Stimulated activated CD8-positive, alpha-beta memory T cell treated with anti-CD3 and anti-CD28 coated beads, Interleukin-15, amount 100 ng/mL, for 24 hours (primary cell): ENCODE results near the gene ARID5B.
"Not testable (repeated sequence)": the region's sequence is repeated elsewhere in the genome, so short reads cannot be mapped to it uniquely, and the experiment has no call there.

ENCODE experiments used
- DNase-seq: peaks from one replicate; pipeline ENCODE4 v3.0.0-alpha.2; 2020; ENCODE audit warnings: low read depth

Gene ARID5B

DNA sequence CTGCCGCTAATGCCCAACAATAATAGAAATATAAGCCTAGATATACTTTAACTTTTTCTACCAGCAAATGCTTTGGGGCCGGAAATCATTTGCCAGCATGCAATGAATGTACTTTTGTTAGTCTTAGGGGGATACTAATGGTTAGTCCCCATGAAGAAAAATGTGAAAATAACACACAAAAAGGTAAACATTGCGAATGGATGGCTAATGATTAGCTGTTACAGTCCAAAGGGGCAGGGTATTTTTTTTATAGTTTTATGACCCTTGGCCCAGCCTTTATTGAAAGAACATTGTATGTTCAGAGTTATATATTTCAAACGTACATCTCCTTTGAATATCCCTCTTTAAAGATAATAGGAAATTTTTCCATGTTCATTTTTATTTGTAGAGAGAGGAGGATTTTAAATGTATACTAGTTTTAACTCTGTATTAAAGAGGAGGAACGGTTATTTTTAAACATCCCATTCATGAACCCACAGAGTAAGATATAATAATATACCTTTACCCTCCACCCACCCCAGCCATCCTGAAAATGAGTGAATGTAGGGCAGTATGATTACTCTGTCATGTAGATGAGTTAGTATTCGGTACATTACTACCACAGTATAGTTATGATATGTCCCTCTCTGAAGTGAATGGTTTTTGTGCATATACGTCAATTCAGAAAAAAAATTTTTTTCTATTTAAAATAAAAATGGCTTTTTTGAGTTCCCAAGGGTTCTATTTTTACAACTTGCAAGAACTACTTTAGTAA lies 63.6 kb downstream of the ARID5B start:
- no peak for DNase-seq

DNA sequence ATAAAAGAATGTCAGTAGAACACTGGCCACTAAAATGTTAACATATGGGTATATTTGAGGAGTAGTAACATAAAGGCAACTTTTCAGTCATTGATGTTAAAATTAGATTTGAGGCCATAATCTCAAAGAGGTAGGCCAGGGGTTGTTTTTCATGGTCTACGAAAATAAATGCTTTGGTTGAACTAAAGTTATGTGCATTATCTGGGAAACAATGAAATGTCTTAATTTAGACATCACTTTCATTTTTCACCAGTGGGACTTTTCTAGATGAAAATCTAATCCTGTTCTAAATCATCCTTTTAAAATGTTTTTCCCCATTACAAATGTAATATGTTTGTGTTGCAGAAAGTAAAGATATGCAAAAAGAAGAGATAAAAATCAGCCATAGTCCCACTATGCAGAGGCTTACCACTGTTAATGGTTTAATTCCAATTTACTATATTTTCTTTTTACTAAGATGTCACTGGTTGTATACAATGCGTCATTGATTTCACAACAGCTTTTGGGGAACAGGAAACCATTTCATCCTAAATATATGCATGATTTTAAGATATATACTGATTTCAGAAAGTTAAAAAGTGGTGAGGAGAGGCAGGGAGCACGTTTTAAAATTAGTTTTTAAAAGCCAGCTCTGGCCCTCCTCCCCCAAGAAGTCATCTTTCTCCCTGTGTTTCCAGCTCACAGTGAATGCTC lies 64.3 kb downstream of the ARID5B start:
- DNase-seq: no peak

DNA sequence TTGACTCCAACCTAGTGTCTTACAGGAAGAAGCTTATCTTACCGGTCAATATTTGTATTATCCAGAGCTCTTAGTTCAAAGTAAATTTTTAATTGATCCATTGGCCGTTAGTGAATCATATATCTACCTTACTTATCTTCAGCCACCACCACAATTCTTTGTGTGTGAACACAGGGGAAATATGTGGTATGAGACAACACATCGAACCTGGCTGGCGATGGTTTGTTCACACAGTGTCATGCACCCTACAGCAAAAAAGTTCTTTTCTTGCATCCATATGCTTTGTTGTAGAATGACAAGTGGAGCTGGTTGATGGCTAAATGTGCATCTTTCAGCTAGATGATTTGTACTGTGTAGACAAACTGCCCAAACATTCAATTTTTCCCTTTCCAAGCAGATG lies 65.8 kb downstream of the ARID5B start:
- no peak for DNase-seq

DNA sequence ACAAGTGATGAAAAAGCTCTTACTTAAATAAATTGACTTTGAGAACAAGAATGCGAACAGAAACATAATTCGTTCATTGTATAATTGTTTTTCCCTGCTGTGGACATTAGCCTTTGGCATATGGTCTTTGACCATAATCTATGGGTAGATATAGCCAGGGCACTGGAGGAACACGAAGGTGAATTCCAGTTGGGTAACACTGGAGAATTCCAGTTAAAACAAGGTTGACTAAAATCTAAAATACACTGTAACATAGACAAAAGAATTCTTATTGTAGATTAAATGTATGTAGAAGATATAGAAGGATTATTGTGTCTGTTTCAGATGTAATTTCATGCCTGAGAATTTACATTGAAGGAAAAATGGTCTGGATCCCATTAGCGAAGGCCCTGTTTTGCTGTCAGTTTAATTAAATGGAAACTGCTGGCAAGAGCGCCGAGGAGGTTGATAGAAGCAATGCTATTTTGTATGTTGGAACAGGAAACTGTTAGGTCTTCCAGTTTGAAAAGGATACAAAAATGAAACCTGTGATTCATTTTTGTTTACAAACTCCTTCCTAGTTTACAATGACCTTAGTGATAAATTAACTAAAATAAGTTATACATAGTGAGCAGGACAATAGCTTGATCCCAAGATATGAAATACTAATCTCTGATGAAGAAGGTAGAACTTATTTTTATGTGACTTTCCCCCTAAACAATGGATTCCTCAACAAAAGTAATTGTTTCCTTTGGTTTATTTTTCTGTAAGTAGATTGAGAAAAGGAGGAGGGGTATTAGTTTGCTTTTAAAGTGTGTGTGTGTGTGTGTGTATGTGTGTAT lies 68.9 kb downstream of the ARID5B start:
- DNase-seq: no peak

DNA sequence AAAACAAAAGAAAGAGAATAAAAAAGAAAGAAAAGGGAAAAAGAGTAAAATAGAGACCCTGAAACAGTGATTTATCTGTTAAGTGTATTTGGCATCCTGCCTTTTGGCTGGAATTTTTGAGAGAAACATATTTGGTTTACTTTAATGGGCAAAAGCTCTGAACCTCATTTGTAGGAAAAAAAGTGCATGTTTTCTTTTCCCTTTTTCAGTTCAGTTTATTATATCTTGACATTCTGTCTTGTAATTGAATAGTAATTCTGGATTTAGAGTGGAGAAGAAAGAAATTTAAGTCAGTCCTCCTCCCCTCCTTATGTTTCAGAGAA lies 69.5 kb downstream of the ARID5B start:
- no peak for DNase-seq

DNA sequence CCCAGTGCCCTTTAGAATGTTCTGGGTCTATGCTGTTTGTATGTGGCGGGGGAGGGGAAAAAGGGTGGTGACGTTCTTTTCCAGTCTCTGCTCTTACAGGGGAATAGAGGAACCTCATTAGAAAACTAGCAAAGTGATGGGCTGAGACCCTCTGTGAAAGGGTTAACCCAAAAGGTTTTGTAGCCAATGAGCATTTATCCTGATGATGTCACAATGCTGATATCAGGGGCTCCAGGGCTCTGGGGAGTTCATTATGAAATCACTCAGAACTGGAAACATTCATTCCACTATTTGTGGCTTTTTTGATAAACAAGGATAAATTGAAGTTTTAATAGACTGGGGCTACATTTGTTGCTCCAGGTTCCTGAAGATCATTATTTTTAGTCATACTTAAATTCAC lies 71.7 kb downstream of the ARID5B start:
- no peak for DNase-seq

DNA sequence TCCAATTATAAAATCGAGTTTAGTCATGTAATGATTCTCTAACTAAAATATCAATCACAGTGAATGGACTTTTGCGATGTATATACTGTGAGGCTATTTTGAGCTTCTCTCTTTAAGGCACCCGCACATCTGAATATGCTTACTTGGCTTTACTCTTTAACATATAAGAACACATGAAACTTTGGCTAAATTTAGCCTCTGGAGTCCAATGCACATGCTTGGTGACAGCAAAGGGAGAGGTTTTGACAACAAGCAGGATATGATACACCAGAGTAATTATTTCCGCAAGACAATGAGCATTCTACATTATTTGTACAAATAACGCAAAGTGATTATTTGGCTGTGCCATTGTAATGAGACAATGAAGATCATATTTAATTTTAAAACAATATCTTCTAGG lies 72.4 kb downstream of the ARID5B start:
- DNase-seq: no peak

DNA sequence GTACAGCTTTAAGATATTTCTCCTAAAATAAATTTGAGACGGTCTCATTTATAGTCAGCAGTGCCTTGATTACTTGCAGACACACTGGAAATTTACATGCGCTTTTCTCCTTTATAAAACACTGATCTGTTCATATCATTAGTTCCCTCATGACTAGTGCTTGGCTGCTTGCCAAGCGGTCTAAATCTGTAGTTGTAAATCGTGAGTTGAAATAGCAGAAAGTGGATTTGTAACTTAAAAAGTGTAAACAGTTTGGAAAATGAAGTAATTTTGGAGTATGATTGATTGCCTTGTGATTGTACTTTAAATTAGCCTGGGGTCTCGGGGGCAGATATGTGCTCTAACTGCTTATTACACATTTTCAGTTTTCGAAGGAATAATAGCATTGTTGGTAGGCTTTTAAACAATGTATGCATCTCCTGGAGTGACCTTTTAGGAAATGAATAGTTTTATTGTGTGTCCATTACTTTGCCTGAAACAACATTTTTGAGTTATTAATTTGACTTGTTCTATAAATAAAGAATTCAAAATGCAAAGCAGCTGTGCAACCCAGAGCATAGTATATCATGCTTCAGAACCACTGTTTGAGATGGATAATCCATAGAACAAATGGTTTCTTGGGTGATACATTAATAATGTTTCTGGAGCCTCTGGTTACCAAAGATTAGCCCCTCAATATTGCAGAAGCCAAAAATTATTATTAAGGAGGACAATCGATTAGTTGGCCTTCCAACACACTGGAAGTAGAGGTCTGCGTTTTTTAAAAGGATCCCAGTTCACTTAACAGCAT lies 73.3 kb downstream of the ARID5B start:
- no peak for DNase-seq

DNA sequence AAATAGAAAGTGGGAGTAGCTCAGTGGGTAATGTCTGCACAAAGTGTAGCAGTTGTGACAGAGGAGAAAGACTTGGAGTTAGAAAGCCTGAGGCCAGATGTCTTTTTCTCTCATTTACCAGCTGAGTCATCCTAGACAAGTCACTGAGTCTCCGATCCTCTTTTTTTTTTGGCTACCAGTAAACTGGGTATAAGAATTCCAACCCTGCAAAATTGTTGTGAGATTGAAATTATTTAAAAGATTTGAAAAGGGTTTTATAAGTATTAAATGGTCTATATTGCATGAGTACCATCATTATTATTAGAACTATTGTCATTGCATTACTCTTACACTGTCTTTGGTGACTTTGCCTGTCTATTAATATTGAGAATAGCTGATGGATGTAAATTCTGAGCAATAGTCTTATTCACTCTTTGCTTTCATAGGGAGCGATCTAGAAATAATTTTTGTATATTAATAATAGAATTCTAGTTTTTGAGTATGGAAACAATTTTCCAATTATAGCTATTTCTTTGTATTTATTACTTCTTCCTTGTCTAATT lies 74.0 kb downstream of the ARID5B start:
- DNase-seq: no peak

DNA sequence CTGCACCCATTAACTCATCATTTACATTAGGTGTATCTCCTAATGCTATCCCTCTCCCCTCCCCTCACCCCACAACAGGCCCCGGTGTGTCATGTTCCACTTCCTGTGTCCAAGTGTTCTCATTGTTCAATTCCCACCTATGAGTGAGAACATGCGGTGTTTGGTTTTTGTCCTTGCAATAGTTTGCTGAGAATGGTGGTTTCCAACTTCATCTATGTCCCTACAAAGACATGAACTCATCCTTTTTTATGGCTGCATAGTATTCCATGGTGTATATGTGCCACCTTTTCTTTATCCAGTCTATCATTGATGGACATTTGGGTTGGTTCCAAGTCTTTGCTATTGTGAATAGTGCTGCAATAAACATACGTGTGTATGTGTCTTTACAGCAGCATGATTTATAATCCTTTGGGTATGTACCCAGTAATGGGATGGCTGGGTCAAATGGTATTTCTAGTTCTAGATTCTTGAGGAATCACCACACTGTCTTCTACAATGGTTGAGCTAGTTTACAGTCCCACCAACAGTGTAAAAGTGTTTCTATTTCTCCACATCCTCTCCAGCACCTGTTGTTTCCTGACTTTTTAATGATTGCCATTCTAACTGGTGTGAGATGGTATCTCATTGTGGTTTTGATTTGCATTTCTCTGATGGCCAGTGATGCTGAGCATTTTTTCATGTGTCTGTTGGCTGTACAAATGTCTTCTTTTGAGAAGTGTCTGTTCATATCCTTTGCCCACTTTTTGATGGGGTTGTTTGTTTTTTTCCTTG lies 75.6 kb downstream of the ARID5B start:
- not testable (repeated sequence) for DNase-seq

DNA sequence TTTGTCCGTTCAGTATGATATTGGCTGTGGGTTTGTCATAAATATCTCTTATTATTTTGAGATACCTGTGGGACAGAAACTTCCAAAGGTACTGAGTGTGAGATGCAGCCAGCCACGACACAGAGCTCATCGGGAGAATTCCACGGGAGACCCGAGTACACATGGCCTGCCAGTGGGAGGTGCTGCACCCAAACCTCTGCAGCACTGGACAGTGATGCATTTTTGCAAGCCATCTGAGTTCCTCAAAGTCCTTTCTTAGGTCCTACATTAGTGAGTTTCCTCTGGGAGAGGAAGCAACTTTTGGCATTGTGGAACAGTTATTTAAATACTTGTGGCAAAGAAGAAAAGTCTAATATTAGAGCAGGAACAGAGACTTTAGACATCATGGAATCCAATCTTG lies 77.5 kb downstream of the ARID5B start:
- DNase-seq: no peak

DNA sequence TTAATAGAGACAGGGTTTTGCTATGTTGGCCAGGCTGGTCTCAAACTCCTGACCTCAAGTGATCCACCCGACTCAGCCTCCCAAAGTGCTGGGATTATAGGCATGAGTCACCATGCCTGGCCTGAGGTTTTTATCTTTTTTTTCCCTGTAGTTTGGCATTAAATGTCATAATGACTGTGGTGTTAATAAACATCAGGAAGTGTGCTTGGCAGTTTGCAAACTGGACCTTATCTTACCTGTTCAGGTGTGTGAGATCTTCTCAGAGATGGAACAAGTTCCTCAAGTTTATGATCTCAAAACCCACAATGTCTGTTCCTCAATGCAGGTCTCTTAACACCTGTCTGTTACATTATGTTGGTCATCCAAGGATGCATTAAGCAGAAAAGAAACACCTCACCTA lies 80.0 kb downstream of the ARID5B start:
- DNase-seq: no peak

DNA sequence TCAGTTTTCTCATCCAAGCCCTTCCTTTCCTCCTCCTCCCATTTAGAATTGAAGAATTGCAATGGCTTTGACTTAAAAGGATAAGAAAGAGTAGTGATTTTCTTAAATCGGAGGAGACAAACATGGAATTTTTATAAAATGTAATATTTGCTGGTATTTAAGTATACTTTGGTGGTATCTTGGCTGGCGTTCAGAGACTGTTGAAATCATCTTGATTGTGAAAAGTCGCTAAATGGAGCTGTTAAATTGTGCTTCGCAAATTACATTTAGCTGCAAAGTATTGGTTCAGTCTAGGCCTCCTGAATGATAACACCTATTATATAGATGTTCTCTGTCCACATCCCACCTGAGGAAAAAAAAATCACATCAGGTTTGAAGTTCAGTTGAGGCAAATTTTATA lies 81.8 kb downstream of the ARID5B start:
- no peak for DNase-seq

DNA sequence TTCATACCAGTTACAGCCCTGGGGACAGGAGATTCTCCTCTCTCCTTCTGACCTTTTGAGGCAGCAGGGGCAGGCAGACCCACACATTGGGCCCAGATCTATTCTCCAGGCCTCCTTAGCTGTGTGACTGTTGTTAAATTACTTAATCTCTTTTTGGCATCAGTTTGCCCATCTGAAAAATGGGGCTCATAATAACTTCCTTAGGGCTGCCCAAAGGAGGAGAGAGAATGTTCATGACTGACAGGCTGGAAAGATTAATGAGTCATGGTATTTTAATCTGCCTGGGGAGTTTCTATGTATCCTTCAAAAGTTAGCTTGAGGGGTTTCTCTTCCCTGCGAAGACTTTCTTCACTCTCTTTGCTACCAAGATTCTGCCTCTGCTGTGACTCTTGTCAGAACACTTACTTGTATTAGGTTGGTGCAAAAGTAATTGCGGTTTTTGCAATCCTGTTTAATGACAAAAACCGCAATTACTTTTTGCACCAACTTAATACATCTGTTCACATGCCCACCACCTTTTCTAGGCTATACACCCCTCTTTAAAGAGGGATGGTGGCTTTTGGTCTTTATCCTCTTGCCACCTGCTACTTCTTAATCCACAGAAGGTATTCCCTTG lies 83.4 kb downstream of the ARID5B start:
- DNase-seq: no peak

DNA sequence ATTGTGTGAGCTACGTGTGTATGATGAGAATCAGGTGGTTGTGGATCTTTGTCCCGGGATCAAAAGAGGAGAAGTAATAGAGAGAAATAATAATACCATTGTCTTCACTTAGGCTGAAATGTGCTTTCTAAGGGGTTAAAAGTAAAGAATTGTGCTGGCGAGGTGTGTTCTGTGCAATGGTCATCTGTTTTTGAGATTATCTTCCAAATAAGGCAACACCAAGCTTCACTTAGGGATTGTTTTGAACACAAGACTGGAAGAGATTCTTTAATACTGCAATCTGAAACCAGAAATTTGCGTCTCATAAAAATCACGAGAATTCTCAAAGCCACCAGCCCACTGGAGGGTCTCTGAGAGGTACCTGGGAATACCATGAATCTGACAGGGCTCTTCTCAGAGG lies 84.2 kb downstream of the ARID5B start:
- DNase-seq: no peak

DNA sequence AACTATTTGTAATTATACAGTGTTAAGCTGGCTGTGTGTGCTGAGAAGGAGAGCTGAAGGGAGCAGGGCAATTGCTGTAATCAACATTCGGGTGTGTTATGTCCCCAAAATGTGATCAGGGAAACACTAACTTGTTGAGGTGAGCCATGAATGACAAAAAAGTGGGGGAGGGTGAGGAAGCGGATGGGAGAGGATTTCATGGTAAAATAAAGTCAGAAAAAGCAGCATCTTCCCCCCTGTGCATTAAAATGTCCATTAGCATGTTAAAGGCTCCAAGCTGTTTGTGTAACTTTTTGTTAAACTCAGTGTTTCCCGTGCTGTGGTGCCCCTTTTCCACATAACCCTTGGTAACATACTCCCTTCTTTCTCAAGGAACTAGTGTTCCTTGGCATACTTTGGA lies 84.9 kb downstream of the ARID5B start:
- DNase-seq: no peak

DNA sequence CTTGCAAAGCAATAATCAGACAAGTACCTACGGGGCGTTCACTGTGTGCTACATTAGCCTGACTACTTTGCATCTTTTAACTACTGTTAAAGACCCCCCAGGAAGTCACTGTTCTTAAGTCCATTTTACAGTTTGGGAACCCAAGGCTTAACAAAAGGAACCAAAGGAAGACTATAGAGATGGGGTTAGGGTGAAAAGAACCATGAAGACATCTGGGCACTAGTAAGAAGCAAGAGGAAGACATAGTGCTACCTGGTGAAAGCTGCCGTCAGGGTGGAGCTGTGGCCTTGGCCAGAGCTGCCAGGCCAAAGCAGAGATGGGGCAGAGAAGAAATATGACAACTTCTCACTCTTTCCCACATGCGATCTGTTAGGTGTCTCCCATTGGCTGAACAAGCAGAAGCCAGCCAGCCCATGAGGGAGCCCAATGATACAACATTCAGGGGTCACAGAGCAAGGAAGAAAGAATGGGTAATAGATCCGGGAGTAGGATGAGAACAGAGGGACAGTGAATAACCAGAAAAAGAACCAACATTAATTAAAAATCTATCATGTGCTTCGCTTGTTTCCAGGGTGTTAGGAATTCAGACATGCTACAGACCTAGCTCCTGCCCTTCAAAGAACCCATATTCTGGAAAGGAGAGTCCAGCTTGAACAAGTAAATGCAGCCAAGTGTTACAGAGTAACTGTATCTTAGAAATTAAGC lies 85.4 kb downstream of the ARID5B start:
- no peak for DNase-seq

DNA sequence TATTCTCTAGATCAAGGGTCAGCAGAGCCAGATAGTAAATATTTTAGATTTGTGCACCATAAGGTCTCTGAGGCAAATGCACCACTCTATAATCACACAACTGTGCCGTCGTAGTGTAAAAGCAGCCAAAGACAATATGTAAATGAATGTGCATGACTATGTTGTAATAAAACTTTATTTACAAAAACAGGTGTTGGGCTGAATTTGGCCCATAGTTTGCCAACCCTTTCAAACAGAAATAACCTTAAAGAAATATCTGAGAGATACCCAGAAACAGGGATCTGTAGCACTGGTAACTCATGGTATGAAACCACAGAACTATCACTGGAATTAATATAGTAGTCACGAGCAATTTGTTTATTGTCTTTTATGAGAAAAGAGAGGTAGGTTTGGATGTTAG lies 86.0 kb downstream of the ARID5B start:
- DNase-seq: no peak

DNA sequence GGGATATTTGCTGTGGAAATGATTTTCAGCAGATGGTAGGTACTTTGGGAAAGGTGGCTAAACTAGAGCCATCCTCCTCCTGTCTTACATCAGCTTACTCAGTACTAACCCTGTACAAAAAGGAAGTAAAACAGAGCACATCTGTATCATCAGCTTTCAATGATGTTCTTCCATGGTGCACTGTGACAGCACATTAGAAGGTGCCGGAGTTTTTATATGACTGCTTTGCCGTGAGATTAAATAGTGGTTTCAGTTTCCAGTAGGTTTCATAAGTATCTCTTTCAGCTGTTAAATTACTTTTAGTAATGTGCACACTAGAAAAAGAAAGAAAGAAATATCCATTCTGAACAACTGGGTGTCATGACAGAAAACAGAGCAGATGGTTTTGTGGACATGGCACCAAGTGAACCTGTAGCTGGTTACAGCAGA lies 86.5 kb downstream of the ARID5B start:
- no peak for DNase-seq
